Activated CD8-positive, alpha-beta T cell treated with anti-CD3 and anti-CD28 coated beads for 36 hours (primary cell): ENCODE data around the gene RAD51B. TPM values are rescaled to one million over a fixed set of nuclear protein-coding genes. Genes with fewer than 3 reads are reported as not detected.

Source experiments
- ATAC-seq: fragments of 200-7000 bp; cut with Tn5 transposase; one replicate; pipeline ENCODE4 v1.10.0; 2021; ENCODE audit warnings: mild to moderate bottlenecking, moderate library complexity
- CTCF ChIA-PET: fragments of 350-600 bp; sonication (Branson Sonifier 250); formaldehyde crosslinking; loops from one replicate; lab custom pipeline; 2021; ENCODE audit warnings: antibody characterized with exemption; lab: Charles Lee
- POLR2A ChIA-PET: fragments of 350-600 bp; sonication (Branson Sonifier 250); formaldehyde crosslinking; loops from one replicate; lab custom pipeline; 2021; ENCODE audit warnings: antibody characterized with exemption; lab: Charles Lee
- DNase-seq: peaks from one replicate; pipeline ENCODE4 v3.0.0-alpha.2; 2020
- H3K27ac Mint-ChIP-seq: one replicate; pipeline ENCODE4 v1.8.0; 2021; ENCODE audit warnings: mild to moderate bottlenecking, mixed read lengths
- H3K27me3 Mint-ChIP-seq: one replicate; pipeline ENCODE4 v1.8.0; 2021; ENCODE audit warnings: mixed read lengths
- H3K36me3 Mint-ChIP-seq: one replicate; pipeline ENCODE4 v1.8.0; 2021; ENCODE audit warnings: low read depth, mixed read lengths
- H3K4me1 Mint-ChIP-seq: one replicate; pipeline ENCODE4 v1.8.0; 2021; ENCODE audit warnings: low read depth, mixed read lengths
- H3K4me3 Mint-ChIP-seq: one replicate; pipeline ENCODE4 v1.8.0; 2021; ENCODE audit warnings: mild to moderate bottlenecking, moderate library complexity, mixed read lengths
- H3K9me3 Mint-ChIP-seq: one replicate; pipeline ENCODE4 v1.8.0; 2021; ENCODE audit warnings: mixed read lengths
- intact Hi-C: fragments of 100-400 bp; cut with micrococcal nuclease; formaldehyde crosslinking; loops from one replicate; pipeline ENCODE4 v1.10.0; 2022
- total RNA-seq, 2 experiments: library from RNA; stranded (reverse); gene quantifications; one replicate each; pipeline ENCODE4 v1.2.3, GENCODE V29; 2021
- TF ChIP-seq, protein P1 (sequence below): fragments of 200-600 bp; IDR thresholded peaks from one replicate; pipeline ENCODE4 v1.8.0; 2022; ENCODE audit warnings: antibody characterized with exemption, mild to moderate bottlenecking

Gene RAD51B
- total RNA-seq, 2 experiments from 2014 or later = 38.2 to 40.6 TPM

GRCh38 chr14:68665792-68666204 lies 846.2 kb downstream of the RAD51B start:
- Mint-ChIP-seq H3K27ac (no peak overlapping the region), H3K4me1 (peaks cover 48% of the 10 kb centered on the region), H3K9me3 (no peaks in the 10 kb centered on the region), H3K27me3 (no peaks in the 10 kb centered on the region), H3K4me3 (no peak overlapping the region), H3K36me3 (no peaks in the 10 kb centered on the region)
- no peak for DNase-seq
- POLR2A ChIA-PET = interaction anchor here (1.4 to 2.9 kb wide), 6 partner anchors 13 to 290 kb away, joined by 3 to 21 read pairs (median 8); no protein-coding TSS in a partner anchor
- CTCF ChIA-PET = interaction anchor here (0.9 to 4.6 kb wide), 4 partner anchors 10 to 122 kb away, joined by 3 to 14 read pairs (median 4); no protein-coding TSS in a partner anchor
- ATAC-seq = no peak
- intact Hi-C loops = no loop called here
- TF ChIP-seq, protein P1, sequence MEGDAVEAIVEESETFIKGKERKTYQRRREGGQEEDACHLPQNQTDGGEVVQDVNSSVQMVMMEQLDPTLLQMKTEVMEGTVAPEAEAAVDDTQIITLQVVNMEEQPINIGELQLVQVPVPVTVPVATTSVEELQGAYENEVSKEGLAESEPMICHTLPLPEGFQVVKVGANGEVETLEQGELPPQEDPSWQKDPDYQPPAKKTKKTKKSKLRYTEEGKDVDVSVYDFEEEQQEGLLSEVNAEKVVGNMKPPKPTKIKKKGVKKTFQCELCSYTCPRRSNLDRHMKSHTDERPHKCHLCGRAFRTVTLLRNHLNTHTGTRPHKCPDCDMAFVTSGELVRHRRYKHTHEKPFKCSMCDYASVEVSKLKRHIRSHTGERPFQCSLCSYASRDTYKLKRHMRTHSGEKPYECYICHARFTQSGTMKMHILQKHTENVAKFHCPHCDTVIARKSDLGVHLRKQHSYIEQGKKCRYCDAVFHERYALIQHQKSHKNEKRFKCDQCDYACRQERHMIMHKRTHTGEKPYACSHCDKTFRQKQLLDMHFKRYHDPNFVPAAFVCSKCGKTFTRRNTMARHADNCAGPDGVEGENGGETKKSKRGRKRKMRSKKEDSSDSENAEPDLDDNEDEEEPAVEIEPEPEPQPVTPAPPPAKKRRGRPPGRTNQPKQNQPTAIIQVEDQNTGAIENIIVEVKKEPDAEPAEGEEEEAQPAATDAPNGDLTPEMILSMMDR = no peak

- H3K9me3 Mint-ChIP-seq = no peaks in the 10 kb centered on the region
- ChIA-PET POLR2A (interaction anchor here (2.3 to 2.7 kb wide), 2 partner anchors 19 to 53 kb away, joined by 6 to 12 read pairs; no protein-coding TSS in a partner anchor), CTCF (interaction anchor here (1.0 to 4.6 kb wide), 3 partner anchors 10 to 150 kb away, joined by 3 to 14 read pairs (median 3); no protein-coding TSS in a partner anchor)
- DNase-seq (no peak), ATAC-seq (no peak)
- no peaks in the 10 kb centered on the region for H3K36me3 Mint-ChIP-seq
- no peak overlapping the region for H3K27ac Mint-ChIP-seq
- H3K4me1 Mint-ChIP-seq = peaks cover 45% of the 10 kb centered on the region
- H3K4me3 Mint-ChIP-seq = no peak overlapping the region
- TF ChIP-seq, protein P1 = no peak
- no peaks in the 10 kb centered on the region for H3K27me3 Mint-ChIP-seq
- intact Hi-C loops = no loop called here
Observed at GRCh38 chr14:68666236-68666635, 846.7 kb downstream of the RAD51B start.

GRCh38 chr14:68666899-68667298 lies 847.3 kb downstream of the RAD51B start:
- DNase-seq = no peak
- H3K27ac Mint-ChIP-seq = no peak overlapping the region
- no peak overlapping the region for H3K4me3 Mint-ChIP-seq

DNA sequence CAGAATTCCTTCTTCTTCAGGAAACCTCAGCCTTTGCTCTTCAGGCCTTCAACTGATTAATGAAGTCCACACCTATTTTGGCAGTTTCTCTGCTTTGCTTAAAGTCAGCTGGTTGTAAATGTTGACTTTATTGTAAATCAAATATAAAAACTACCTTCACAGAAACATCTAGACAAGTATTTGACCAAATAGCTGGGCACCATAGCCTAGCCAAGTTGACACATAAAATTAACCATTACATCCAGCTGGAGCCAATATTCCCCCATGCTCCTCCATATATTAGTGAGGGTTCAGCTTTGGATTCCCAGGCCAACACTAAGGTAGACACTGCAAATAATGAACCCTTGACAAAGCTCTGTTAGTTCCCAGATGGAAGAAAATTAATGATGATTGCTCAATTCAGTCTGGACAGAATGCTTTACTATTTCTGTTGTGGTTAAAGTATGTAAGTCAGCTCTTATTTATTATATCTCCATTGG lies 847.8 kb downstream of the RAD51B start:
- ChIA-PET POLR2A (interaction anchor here (0.9 kb wide), 1 partner anchor 33 kb away, joined by 3 read pairs; no protein-coding TSS in a partner anchor), CTCF (interaction anchor here (0.7 to 4.6 kb wide), 3 partner anchors 9 to 418 kb away, joined by 3 to 14 read pairs (median 3); no protein-coding TSS in a partner anchor)
- H3K27ac Mint-ChIP-seq = no peak overlapping the region
- no peak overlapping the region for H3K4me3 Mint-ChIP-seq
- TF ChIP-seq, protein P1 = no peak
- H3K4me1 Mint-ChIP-seq = peaks cover 39% of the 10 kb centered on the region
- intact Hi-C loops = no loop called here
- no peaks in the 10 kb centered on the region for H3K27me3 Mint-ChIP-seq
- H3K9me3 Mint-ChIP-seq = no peaks in the 10 kb centered on the region
- DNase-seq (no peak), ATAC-seq (no peak)
- H3K36me3 Mint-ChIP-seq = no peaks in the 10 kb centered on the region

More at GRCh38 chr14:68666899-68667298, 847.3 kb downstream of the RAD51B start:
- TF ChIP-seq, protein P1 = no peak
- H3K36me3 Mint-ChIP-seq = no peaks in the 10 kb centered on the region
- ChIA-PET POLR2A (interaction anchor here (0.9 kb wide), 1 partner anchor 34 kb away, joined by 3 read pairs; no protein-coding TSS in a partner anchor), CTCF (interaction anchor here (0.7 to 4.6 kb wide), 3 partner anchors 9 to 418 kb away, joined by 3 to 14 read pairs (median 3); no protein-coding TSS in a partner anchor)
- H3K4me1 Mint-ChIP-seq = peaks cover 42% of the 10 kb centered on the region
- intact Hi-C loops = no loop called here
- no peaks in the 10 kb centered on the region for H3K27me3 Mint-ChIP-seq
- no peak for ATAC-seq
- H3K9me3 Mint-ChIP-seq = no peaks in the 10 kb centered on the region

DNA sequence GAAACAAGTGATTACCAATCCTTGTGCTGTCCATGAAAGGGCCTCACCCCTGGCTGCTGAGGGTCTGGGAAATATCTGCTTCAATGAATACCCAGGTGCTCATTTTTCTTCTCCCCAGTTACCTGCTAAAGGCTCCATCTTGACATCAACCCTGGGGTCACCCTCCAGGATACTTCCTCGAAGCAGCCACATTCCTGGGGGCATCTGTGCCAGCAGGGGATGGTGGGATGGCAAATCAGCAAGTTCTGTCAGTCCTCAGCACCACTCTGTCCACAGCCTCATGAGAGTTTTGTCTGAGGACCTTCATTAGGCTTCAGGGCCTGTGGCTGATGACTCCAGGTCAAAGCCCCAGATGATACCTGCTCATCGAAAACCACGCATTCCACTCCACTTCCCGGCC lies 848.4 kb downstream of the RAD51B start:
- ATAC-seq = no peak
- H3K4me1 Mint-ChIP-seq = peaks cover 36% of the 10 kb centered on the region
- DNase-seq = no peak
- TF ChIP-seq, protein P1 = no peak
- no peaks in the 10 kb centered on the region for H3K9me3 Mint-ChIP-seq
- no peaks in the 10 kb centered on the region for H3K27me3 Mint-ChIP-seq
- ChIA-PET CTCF (interaction anchor here (1.9 kb wide), 1 partner anchor 122 kb away, joined by 6 read pairs; no protein-coding TSS in a partner anchor), POLR2A (no interaction called here)
- H3K36me3 Mint-ChIP-seq = no peaks in the 10 kb centered on the region
- H3K27ac Mint-ChIP-seq = no peak overlapping the region
- no peak overlapping the region for H3K4me3 Mint-ChIP-seq
- intact Hi-C loops = no loop called here
